Nucleus accumbens (tissue), 56 donors: ENCODE measurements around the gene MRAP.
A peak's percentile ranks its signal among the peaks of the same experiment; 100 is the strongest.

Experiments used
- DNase-seq, 56 donors: peaks; one replicate each; lab custom pipeline; 2025; lab: John Stamatoyannopoulos, UW

Gene MRAP

GRCh38 chr21:32320726-32321125 is 22.1 kb downstream of the MRAP start:
- DNase-seq: no peak

- no peak for DNase-seq
These were observed 22.8 kb downstream of the MRAP start for GRCh38 chr21:32321480-32321879.

- DNase-seq: no peak
These were observed 23.4 kb downstream of the MRAP start for GRCh38 chr21:32322103-32322502.

- no peak for DNase-seq
These were observed 24.0 kb downstream of the MRAP start for GRCh38 chr21:32322676-32323075.

GRCh38 chr21:32325706-32326105 is 27.1 kb downstream of the MRAP start:
- DNase-seq: peak in 17 of 56 donors; percentile 9 to 51 (median 23)

GRCh38 chr21:32328595-32328994 is 29.9 kb downstream of the MRAP start:
- no peak for DNase-seq

- DNase-seq: no peak
These were observed 30.7 kb downstream of the MRAP start for GRCh38 chr21:32329331-32329730.

- no peak for DNase-seq
These were observed 31.1 kb downstream of the MRAP start for GRCh38 chr21:32329776-32330175.

GRCh38 chr21:32330784-32331311 is 32.2 kb downstream of the MRAP start:
- DNase-seq: peak in 12 of 56 donors; percentile 3 to 38 (median 17)

- peak in 17 of 56 donors; percentile 4 to 53 (median 26) for DNase-seq
These were observed 33.0 kb downstream of the MRAP start for GRCh38 chr21:32331444-32332305.

GRCh38 chr21:32332463-32332951 is 33.9 kb downstream of the MRAP start:
- DNase-seq: no peak

- DNase-seq: peak in 8 of 56 donors; percentile 8 to 65 (median 29)
These were observed 35.5 kb downstream of the MRAP start for GRCh38 chr21:32333953-32334673.

GRCh38 chr21:32334980-32335531 is 36.4 kb downstream of the MRAP start:
- DNase-seq: peak in 48 of 56 donors; percentile 16 to 76 (median 60)

- DNase-seq: peak in 54 of 56 donors; percentile 22 to 90 (median 78)
These were observed 37.2 kb downstream of the MRAP start for GRCh38 chr21:32335601-32336575.

GRCh38 chr21:32336711-32337110 is 38.1 kb downstream of the MRAP start:
- DNase-seq: peak in 31 of 56 donors; percentile 3 to 61 (median 30)

GRCh38 chr21:32337206-32337605 is 38.6 kb downstream of the MRAP start:
- no peak for DNase-seq

GRCh38 chr21:32338209-32338921 is 39.7 kb downstream of the MRAP start:
- DNase-seq: no peak

GRCh38 chr21:32340863-32341848 is 42.5 kb downstream of the MRAP start:
- DNase-seq: peak in 7 of 56 donors; percentile 6 to 24 (median 16)
